GM19397 (cell line): ENCODE data around the gene NTMT1.

ENCODE experiments used
- ATAC-seq: cut with Tn5 transposase; IDR thresholded peaks from one replicate; pipeline ENCODE4 v1.9.1; 2021; ENCODE audit warnings: mild to moderate bottlenecking, moderate library complexity; ENCODE audit not compliant: unreplicated experiment

Gene NTMT1

GRCh38 chr9:129596541-129597331 lies 29.2 kb upstream of the NTMT1 start:
- ATAC-seq = no peak

- no peak for ATAC-seq
These were observed 28.4 kb upstream of the NTMT1 start for GRCh38 chr9:129597355-129598088.

- ATAC-seq = no peak
These were observed 27.8 kb upstream of the NTMT1 start for GRCh38 chr9:129598089-129598596.

GRCh38 chr9:129601082-129601674 lies 24.8 kb upstream of the NTMT1 start:
- ATAC-seq = no peak

GRCh38 chr9:129602598-129603415 lies 23.2 kb upstream of the NTMT1 start:
- no peak for ATAC-seq

- ATAC-seq = no peak
These were observed 21.8 kb upstream of the NTMT1 start for GRCh38 chr9:129604056-129604765.

- ATAC-seq = no peak
These were observed 21.2 kb upstream of the NTMT1 start for GRCh38 chr9:129604766-129605163.

GRCh38 chr9:129606161-129607026 lies 19.6 kb upstream of the NTMT1 start:
- no peak for ATAC-seq

GRCh38 chr9:129607027-129607387 lies 19.0 kb upstream of the NTMT1 start:
- no peak for ATAC-seq

- no peak for ATAC-seq
These were observed 17.1 kb upstream of the NTMT1 start for GRCh38 chr9:129608561-129609481.

GRCh38 chr9:129609486-129610212 lies 16.3 kb upstream of the NTMT1 start:
- ATAC-seq = no peak

GRCh38 chr9:129610213-129610472 lies 15.8 kb upstream of the NTMT1 start:
- no peak for ATAC-seq

GRCh38 chr9:129610473-129611306 lies 15.3 kb upstream of the NTMT1 start:
- ATAC-seq = no peak

- ATAC-seq = no peak
These were observed 14.6 kb upstream of the NTMT1 start for GRCh38 chr9:129611307-129611800.

- ATAC-seq = no peak
These were observed 13.8 kb upstream of the NTMT1 start for GRCh38 chr9:129612123-129612522.

GRCh38 chr9:129612815-129613519 lies 13.0 kb upstream of the NTMT1 start:
- no peak for ATAC-seq
